C1 segment of cervical spinal cord (tissue), 14 donors: ENCODE results near the gene ATG9B.

Source experiments
- DNase-seq, 14 donors: peaks; one replicate each; lab custom pipeline; 2025; lab: John Stamatoyannopoulos, UW

The ATG9B gene

GRCh38 chr7:151003572-151003971 is 20.7 kb downstream of the ATG9B start:
- no peak for DNase-seq

GRCh38 chr7:151001546-151001945 is 22.7 kb downstream of the ATG9B start:
- DNase-seq = no peak

GRCh38 chr7:151000897-151001495 is 23.3 kb downstream of the ATG9B start:
- no peak for DNase-seq

GRCh38 chr7:150999497-151000230 is 24.6 kb downstream of the ATG9B start:
- DNase-seq = no peak

- DNase-seq = no peak
Observed at GRCh38 chr7:150999001-150999400, 25.3 kb downstream of the ATG9B start.

- DNase-seq = no peak
Observed at GRCh38 chr7:150998341-150998740, 26.0 kb downstream of the ATG9B start.

GRCh38 chr7:150997817-150998216 is 26.5 kb downstream of the ATG9B start:
- DNase-seq = no peak

GRCh38 chr7:150997075-150997511 is 27.2 kb downstream of the ATG9B start:
- no peak for DNase-seq

- DNase-seq = peak in 1 of 14 donors; percentile 17
Observed at GRCh38 chr7:150996376-150997074, 27.8 kb downstream of the ATG9B start.

- DNase-seq = no peak
Observed at GRCh38 chr7:150994838-150995510, 29.3 kb downstream of the ATG9B start.

GRCh38 chr7:150994141-150994837 is 30.0 kb downstream of the ATG9B start:
- DNase-seq = no peak

GRCh38 chr7:150993511-150993910 is 30.8 kb downstream of the ATG9B start:
- DNase-seq = no peak

- DNase-seq = no peak
Observed at GRCh38 chr7:150992833-150993302, 31.4 kb downstream of the ATG9B start.

- DNase-seq = no peak
Observed at GRCh38 chr7:150992051-150992640, 32.1 kb downstream of the ATG9B start.

GRCh38 chr7:150990416-150991186 is 33.7 kb downstream of the ATG9B start, which contains the start of gene NOS3:
Gene NOS3 (plus strand): TSS chr7:150991017. CDS start chr7:150993804, 2,787 bp downstream.
- DNase-seq = no peak

- DNase-seq = peak in 1 of 14 donors; percentile 17
Observed at GRCh38 chr7:150989456-150989855, 34.8 kb downstream of the ATG9B start.

GRCh38 chr7:150988230-150989226 is 35.8 kb downstream of the ATG9B start:
- DNase-seq = peak in 11 of 14 donors; percentile 19 to 70 (median 30)

- no peak for DNase-seq
Observed at GRCh38 chr7:150986556-150986955, 37.7 kb downstream of the ATG9B start.

GRCh38 chr7:150986099-150986512 is 38.2 kb downstream of the ATG9B start:
- DNase-seq = peak in 10 of 14 donors; percentile 9 to 76 (median 25)
